T-cell (primary cell): Measurements from ENCODE around the gene ZNF785. TPM values are rescaled to one million over a fixed set of nuclear protein-coding genes. Genes with fewer than 3 reads are reported as not detected.

Experiments
- ATAC-seq, 4 experiments: fragments of 200-7000 bp in 3 of 4; fragments of 150-1000 bp in 1 of 4; cut with Tn5 transposase; replicated peaks in 1 of 4; 1 replicate in 3 of 4; 2 replicates in 1 of 4; pipeline ENCODE4 v1.10.0; 2021; ENCODE audit warnings: moderate library complexity in 3 of 4, mild to moderate bottlenecking in 2 of 4, moderate number of reproducible peaks in 1 of 4
- CTCF ChIA-PET, 2 donors: fragments of 300-600 bp; sonication (Branson Sonifier 250); formaldehyde crosslinking; loops; one replicate each; lab custom pipeline; 2022; ENCODE audit warnings: antibody characterized with exemption in 2 of 2; lab: Charles Lee
- POLR2A ChIA-PET, 2 donors: fragments of 300-600 bp; sonication (Branson Sonifier 250); formaldehyde crosslinking; loops; one replicate each; lab custom pipeline; 2022; ENCODE audit warnings: antibody characterized with exemption in 2 of 2; lab: Charles Lee
- DNase-seq, 35 experiments: peaks; one replicate each; pipeline versions ENCODE4 v3.0.0 to v3.0.0-alpha.2; 2013 to 2023
- H3K27ac ChIP-seq: one replicate; pipeline ENCODE4 v1.5.1; 2013; ENCODE audit warnings: low read length
- H3K27me3 ChIP-seq, 2 experiments: replicated peaks in 1 of 2; 1 replicate in 1 of 2; 2 replicates in 1 of 2; pipeline versions ENCODE4 v1.6.1 to v1.7.0; 2013; ENCODE audit warnings: low read length in 1 of 2, mixed read lengths in 1 of 2; ENCODE audit not compliant: control insufficient read depth in 2 of 2, insufficient read depth in 2 of 2; ENCODE audit errors: extremely low read depth in 1 of 2
- H3K36me3 ChIP-seq, 2 donors: 1 replicate in 1 of 2; 2 replicates in 1 of 2; pipeline versions ENCODE4 v1.6.1 to v1.7.0; 2013; ENCODE audit warnings: low read length in 1 of 2; ENCODE audit not compliant: control insufficient read depth in 2 of 2, insufficient read depth in 1 of 2; ENCODE audit errors: extremely low read depth in 1 of 2
- H3K4me1 ChIP-seq, 2 experiments: 1 replicate in 1 of 2; 2 replicates in 1 of 2; pipeline versions ENCODE4 v1.6.1 to v1.7.0; 2013; ENCODE audit warnings: low read length in 2 of 2, mixed read lengths in 1 of 2; ENCODE audit not compliant: insufficient read depth in 2 of 2, control insufficient read depth in 1 of 2; ENCODE audit errors: extremely low read depth in 1 of 2
- H3K4me3 ChIP-seq, 2 donors: 1 replicate in 1 of 2; 2 replicates in 1 of 2; pipeline versions ENCODE4 v1.5.1 to v1.7.0; 2013; ENCODE audit warnings: mild to moderate bottlenecking in 2 of 2, low read length in 1 of 2, moderate library complexity in 1 of 2; ENCODE audit not compliant: control insufficient read depth in 1 of 2; ENCODE audit errors: extremely low read depth in 1 of 2
- H3K9me3 ChIP-seq: 2 replicates; pipeline ENCODE4 v1.7.0; 2013
- H3K27ac Mint-ChIP-seq, 2 donors: one replicate each; pipeline ENCODE4 v1.8.0; 2020 to 2021; ENCODE audit warnings: mild to moderate bottlenecking in 2 of 2, mixed read lengths in 2 of 2
- H3K27me3 Mint-ChIP-seq, 2 donors: one replicate each; pipeline ENCODE4 v1.8.0; 2021 to 2022; ENCODE audit warnings: mixed read lengths in 2 of 2
- H3K36me3 Mint-ChIP-seq: one replicate; pipeline ENCODE4 v1.8.0; 2021; ENCODE audit warnings: mixed read lengths
- H3K4me1 Mint-ChIP-seq, 3 donors: one replicate each; pipeline ENCODE4 v1.8.0; 2020 to 2022; ENCODE audit warnings: mixed read lengths in 3 of 3, mild to moderate bottlenecking in 1 of 3
- H3K4me3 Mint-ChIP-seq, 3 donors: one replicate each; pipeline ENCODE4 v1.8.0; 2020 to 2022; ENCODE audit warnings: mild to moderate bottlenecking in 3 of 3, mixed read lengths in 3 of 3, moderate library complexity in 3 of 3
- H3K9me3 Mint-ChIP-seq, 3 donors: one replicate each; pipeline ENCODE4 v1.8.0; 2020 to 2022; ENCODE audit warnings: mixed read lengths in 3 of 3
- WGBS: methylation state at CpG from one replicate; pipeline ENCODE4 v1.1.5; 2013; ENCODE audit warnings: missing lambda C conversion rate; ENCODE audit not compliant: insufficient coverage; 5-methylcytosine and 5-hydroxymethylcytosine counted together
- total RNA-seq, 35 experiments: library from RNA in 6 of 35; stranded (reverse) in 6 of 35; fragments of 120-200 nt in 1 of 35; gene quantifications; one replicate each; pipeline versions ENCODE4 v1.2.1 to v1.2.4 and lab custom pipeline; 2013 to 2026

Gene ZNF785
- total RNA-seq, 5 donors from 2014 or later (not counting 1 experiment from before 2014, with no cell fraction given): 11.7 to 30.9 (median 26.6) TPM

DNA sequence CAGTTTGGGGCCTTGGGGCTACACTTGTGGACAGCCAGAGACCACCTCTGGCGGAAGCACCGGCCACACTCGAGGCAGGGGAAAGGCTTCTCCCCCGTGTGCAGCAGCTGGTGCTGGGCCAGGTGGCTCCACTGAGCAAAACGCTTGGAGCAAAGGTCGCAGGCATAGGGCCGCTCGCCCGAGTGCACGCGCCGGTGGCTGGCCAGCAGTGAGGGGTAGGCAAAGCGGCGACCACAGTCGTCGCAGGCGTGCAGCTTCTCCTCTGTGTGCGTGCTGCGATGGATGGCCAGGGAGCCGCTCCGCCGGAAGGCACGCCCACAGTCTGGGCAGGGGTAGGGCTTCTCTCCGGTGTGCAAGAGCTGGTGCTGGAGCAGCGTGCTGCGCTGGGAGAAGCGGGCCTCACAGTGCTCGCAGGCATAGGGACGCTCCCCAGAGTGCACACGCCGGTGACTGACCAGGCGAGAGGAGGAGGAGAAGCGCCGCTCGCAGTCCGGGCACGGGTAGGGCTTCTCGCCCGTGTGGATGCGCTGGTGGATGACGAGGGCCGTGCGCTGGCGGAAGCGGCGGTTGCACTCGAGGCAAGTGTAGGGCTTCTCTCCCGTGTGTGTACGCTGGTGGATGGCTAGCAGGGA is 18.9 kb upstream of the ZNF785 start:
- POLR2A ChIA-PET: interaction anchor here in 1 of 2 donors (0.5 kb wide), 1 partner anchor 129 kb away, joined by 3 read pairs; no protein-coding TSS in a partner anchor
- DNase-seq (no peak), ATAC-seq (no peak)
- H3K27me3 Mint-ChIP-seq: no peaks in the 10 kb centered on the region
- H3K4me3 ChIP-seq: no peak overlapping the region
- H3K9me3 Mint-ChIP-seq: no peaks in the 10 kb centered on the region
- no peak overlapping the region for H3K4me3 Mint-ChIP-seq
- peaks cover 0 to 11% of the 10 kb centered on the region in 2 experiments for H3K4me1 ChIP-seq
- 96% methylated on average over 35 of the region's 49 CpGs for WGBS
- CTCF ChIA-PET: no interaction called here
- H3K27ac Mint-ChIP-seq: no peak overlapping the region
- peaks cover 9 to 47% of the 10 kb centered on the region in 2 donors for H3K36me3 ChIP-seq
- peaks cover 10 to 21% (median 20%) of the 10 kb centered on the region in 3 donors for H3K4me1 Mint-ChIP-seq
- H3K27ac ChIP-seq: no peak overlapping the region
- H3K27me3 ChIP-seq: no peaks in the 10 kb centered on the region
- H3K36me3 Mint-ChIP-seq: peaks cover 24% of the 10 kb centered on the region
- no peaks in the 10 kb centered on the region for H3K9me3 ChIP-seq

DNA sequence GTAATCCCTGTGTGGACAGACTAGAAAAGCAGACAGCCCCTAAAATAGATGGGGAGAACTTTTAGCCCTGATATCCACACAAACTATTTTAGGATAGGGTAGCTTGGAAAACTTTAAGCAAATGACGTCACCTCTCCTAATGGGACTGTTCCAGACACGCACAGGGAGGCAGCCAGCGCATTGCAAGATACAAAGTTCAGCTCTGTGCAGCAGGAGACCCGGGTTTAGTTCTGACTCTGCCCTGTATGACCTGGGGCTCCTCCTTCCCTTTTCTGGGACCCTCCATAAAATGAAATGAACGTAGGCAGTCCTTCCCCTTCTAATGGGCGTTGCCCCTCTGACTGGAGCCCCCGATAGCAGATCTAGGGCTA is 18.4 kb upstream of the ZNF785 start:
- DNase-seq (no peak), ATAC-seq (no peak)
- Histone ChIP-seq H3K9me3 (no peaks in the 10 kb centered on the region), H3K4me1 (peaks cover 0 to 6% of the 10 kb centered on the region in 2 experiments), H3K27ac (no peak overlapping the region), H3K36me3 (peaks cover 9 to 47% of the 10 kb centered on the region in 2 donors), H3K27me3 (no peaks in the 10 kb centered on the region), H3K4me3 (no peak overlapping the region)
- CTCF ChIA-PET: no interaction called here
- no peaks in the 10 kb centered on the region for H3K9me3 Mint-ChIP-seq
- WGBS: 100% methylated on average over 6 of the region's 7 CpGs
- H3K4me3 Mint-ChIP-seq: no peak overlapping the region
- H3K36me3 Mint-ChIP-seq: peaks cover 24% of the 10 kb centered on the region
- no peaks in the 10 kb centered on the region for H3K27me3 Mint-ChIP-seq
- H3K27ac Mint-ChIP-seq: no peak overlapping the region
- H3K4me1 Mint-ChIP-seq: peaks cover 8 to 18% (median 15%) of the 10 kb centered on the region in 3 donors
- POLR2A ChIA-PET: interaction anchor here in 1 of 2 donors (0.5 kb wide), 1 partner anchor 128 kb away, joined by 3 read pairs; no protein-coding TSS in a partner anchor

DNA sequence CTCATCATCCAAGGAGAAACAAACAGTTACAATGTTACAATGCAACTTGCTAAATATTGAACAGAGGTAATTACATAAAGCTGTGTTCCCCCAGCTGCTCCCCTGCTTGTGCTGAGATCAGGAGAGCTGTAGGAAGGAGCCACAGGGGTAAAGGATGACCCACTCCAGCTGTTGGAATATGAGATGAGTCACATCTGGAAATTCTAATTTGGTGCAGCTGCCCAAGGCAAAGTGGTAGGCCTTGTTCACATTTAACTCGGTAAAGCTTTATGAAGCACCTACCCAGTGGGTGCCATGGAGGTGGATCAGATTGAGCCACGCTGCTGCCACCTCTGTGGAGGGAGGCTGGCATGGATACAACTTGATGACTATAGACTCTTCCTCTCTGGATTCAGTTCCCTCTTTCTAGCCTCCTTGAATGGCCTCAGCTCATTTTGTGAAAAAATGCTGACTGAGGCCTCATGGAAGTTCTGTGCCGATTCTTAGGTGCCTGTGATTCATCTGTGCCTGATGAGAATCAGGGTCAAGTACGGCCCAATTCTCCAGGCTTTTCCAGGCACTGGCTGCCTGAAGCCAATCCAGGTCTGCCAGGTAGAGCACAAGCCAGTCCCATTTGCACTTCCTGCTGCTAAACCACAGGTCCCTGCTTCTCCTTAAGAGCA is 17.2 kb upstream of the ZNF785 start:
- 83% methylated on average over 2 of the region's 4 CpGs for WGBS
- Mint-ChIP-seq H3K36me3 (peaks cover 24% of the 10 kb centered on the region), H3K27ac (no peak overlapping the region), H3K4me1 (peaks cover 3 to 12% (median 12%) of the 10 kb centered on the region in 3 donors), H3K4me3 (no peak overlapping the region), H3K27me3 (no peaks in the 10 kb centered on the region), H3K9me3 (no peaks in the 10 kb centered on the region)
- Histone ChIP-seq H3K36me3 (peaks cover 6 to 42% of the 10 kb centered on the region in 2 donors), H3K27ac (no peak overlapping the region), H3K4me3 (no peak overlapping the region), H3K4me1 (peaks cover 0 to 3% of the 10 kb centered on the region in 2 experiments), H3K27me3 (no peaks in the 10 kb centered on the region), H3K9me3 (no peaks in the 10 kb centered on the region)
- POLR2A ChIA-PET: interaction anchor here (0.5 to 1.2 kb wide), 5 partner anchors 114 to 496 kb away, joined by 3 to 5 read pairs (median 3); no protein-coding TSS in a partner anchor
- no peak for ATAC-seq
- DNase-seq: no peak
- CTCF ChIA-PET: interaction anchor here in 1 of 2 donors (0.6 to 1.4 kb wide), 2 partner anchors 9 to 74 kb away, joined by 3 to 5 read pairs; no protein-coding TSS in a partner anchor

DNA sequence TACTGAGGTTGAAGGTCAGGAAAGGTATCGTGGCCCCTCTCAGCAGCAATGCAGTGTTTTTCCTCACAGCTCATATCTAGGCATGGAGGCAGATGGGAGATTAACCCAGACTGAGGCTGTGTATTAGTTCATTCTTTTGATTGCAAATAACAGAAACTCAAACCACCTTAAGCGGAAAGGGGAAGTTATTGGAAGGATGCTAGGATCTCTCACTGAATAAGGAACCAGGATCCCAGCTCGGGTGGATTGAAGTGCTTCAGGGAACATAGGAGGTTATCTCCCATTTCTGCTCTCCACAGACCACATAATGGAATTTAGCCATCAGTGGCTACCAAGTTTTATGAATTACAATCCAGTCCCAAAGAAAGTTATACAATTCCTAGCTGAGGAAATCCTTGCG is 16.5 kb upstream of the ZNF785 start:
- ATAC-seq: no peak
- Mint-ChIP-seq H3K4me3 (no peak overlapping the region), H3K27ac (no peak overlapping the region), H3K36me3 (peaks cover 24% of the 10 kb centered on the region), H3K27me3 (no peaks in the 10 kb centered on the region), H3K4me1 (peaks cover 0 to 9% (median 7%) of the 10 kb centered on the region in 3 donors), H3K9me3 (no peaks in the 10 kb centered on the region)
- 100% methylated on average over 1 of the region's 4 CpGs for WGBS
- no peak overlapping the region for H3K27ac ChIP-seq
- ChIA-PET CTCF (interaction anchor here in 1 of 2 donors (1.4 kb wide), 1 partner anchor 8 kb away, joined by 5 read pairs; no protein-coding TSS in a partner anchor), POLR2A (interaction anchor here in 1 of 2 donors (0.6 kb wide), 1 partner anchor 141 kb away, joined by 3 read pairs; no protein-coding TSS in a partner anchor)
- H3K4me1 ChIP-seq: peaks cover 0 to 3% of the 10 kb centered on the region in 2 experiments
- H3K27me3 ChIP-seq: no peaks in the 10 kb centered on the region
- H3K9me3 ChIP-seq: no peaks in the 10 kb centered on the region
- DNase-seq: no peak
- H3K36me3 ChIP-seq: peaks cover 0 to 38% of the 10 kb centered on the region in 2 donors
- H3K4me3 ChIP-seq: no peak overlapping the region

DNA sequence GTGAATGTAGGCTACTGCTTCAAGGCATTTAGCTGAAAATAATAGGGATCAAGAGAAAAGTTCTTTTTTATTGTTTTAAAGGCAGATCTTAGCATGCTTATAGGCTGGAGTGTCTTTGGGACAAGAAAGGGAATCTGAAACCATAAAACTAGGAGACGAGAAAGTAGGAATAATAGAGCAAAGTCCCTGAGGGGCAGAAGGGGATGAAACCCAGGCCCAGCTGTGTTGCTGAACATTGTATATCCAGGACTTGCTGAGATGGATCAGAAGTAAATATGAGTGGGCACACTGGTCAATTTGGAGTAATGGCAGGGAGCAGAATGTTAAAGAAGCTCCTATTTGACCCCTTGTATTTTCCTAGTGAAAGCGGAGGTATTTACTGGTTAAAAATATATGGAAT is 15.4 kb upstream of the ZNF785 start:
- ATAC-seq (no peak), DNase-seq (no peak)
- 89% methylated on average over 1 of the region's 2 CpGs for WGBS
- Histone ChIP-seq H3K27ac (no peak overlapping the region), H3K36me3 (peaks cover 0 to 34% of the 10 kb centered on the region in 2 donors), H3K4me1 (peaks cover 0 to 3% of the 10 kb centered on the region in 2 experiments), H3K27me3 (no peaks in the 10 kb centered on the region), H3K4me3 (no peak overlapping the region), H3K9me3 (no peaks in the 10 kb centered on the region)
- no peaks in the 10 kb centered on the region for H3K27me3 Mint-ChIP-seq
- peaks cover 0 to 4% (median 0%) of the 10 kb centered on the region in 3 donors for H3K4me1 Mint-ChIP-seq
- H3K27ac Mint-ChIP-seq: no peak overlapping the region
- ChIA-PET POLR2A (no interaction called here), CTCF (interaction anchor here (0.5 to 1.2 kb wide), 3 partner anchors 67 to 539 kb away, joined by 3 to 4 read pairs (median 3); no protein-coding TSS in a partner anchor)
- H3K4me3 Mint-ChIP-seq: no peak overlapping the region
- no peaks in the 10 kb centered on the region for H3K9me3 Mint-ChIP-seq
- H3K36me3 Mint-ChIP-seq: peaks cover 19% of the 10 kb centered on the region

DNA sequence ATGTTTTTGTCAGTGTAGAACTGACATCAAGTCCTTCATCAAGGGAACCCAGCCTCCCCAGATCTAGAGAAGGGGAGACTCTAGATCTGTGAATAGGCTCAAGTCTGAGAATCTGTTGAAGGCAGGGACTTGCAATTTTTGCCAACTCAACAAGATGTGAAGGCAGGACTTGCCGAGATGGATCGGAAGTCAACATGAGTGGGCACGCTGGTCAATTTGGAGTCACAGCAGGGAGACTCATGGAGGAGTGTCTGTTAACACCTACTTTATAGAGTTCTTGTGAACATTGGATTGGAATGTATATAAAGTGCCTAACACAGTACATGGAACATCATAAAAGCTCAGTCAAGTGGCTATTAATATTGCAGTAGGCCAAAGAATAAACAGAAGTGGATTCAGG is 14.7 kb upstream of the ZNF785 start:
- Histone ChIP-seq H3K9me3 (no peaks in the 10 kb centered on the region), H3K4me1 (peaks cover 0 to 3% of the 10 kb centered on the region in 2 experiments), H3K4me3 (no peak overlapping the region), H3K27me3 (no peaks in the 10 kb centered on the region), H3K27ac (no peak overlapping the region), H3K36me3 (peaks cover 0 to 32% of the 10 kb centered on the region in 2 donors)
- WGBS: 92% methylated on average over 3 of the region's 3 CpGs
- POLR2A ChIA-PET: no interaction called here
- no peak for ATAC-seq
- H3K27ac Mint-ChIP-seq: no peak overlapping the region
- H3K9me3 Mint-ChIP-seq: no peaks in the 10 kb centered on the region
- DNase-seq: no peak
- peaks cover 0 to 4% (median 0%) of the 10 kb centered on the region in 3 donors for H3K4me1 Mint-ChIP-seq
- H3K4me3 Mint-ChIP-seq: no peak overlapping the region
- H3K27me3 Mint-ChIP-seq: no peaks in the 10 kb centered on the region
- peaks cover 16% of the 10 kb centered on the region for H3K36me3 Mint-ChIP-seq
- CTCF ChIA-PET: interaction anchor here (0.5 to 1.2 kb wide), 2 partner anchors 66 to 152 kb away, joined by 3 to 4 read pairs; no protein-coding TSS in a partner anchor
